HG02981 (cell line): ENCODE results near the gene NFKBIE.

Experiments
- ATAC-seq: cut with Tn5 transposase; IDR thresholded peaks from one replicate; pipeline ENCODE4 v1.9.1; 2021; ENCODE audit warnings: mild to moderate bottlenecking, moderate library complexity; ENCODE audit not compliant: unreplicated experiment

The NFKBIE gene

GRCh38 chr6:44275271-44275748 is 10.0 kb upstream of the NFKBIE start:
- no peak for ATAC-seq

- ATAC-seq = no peak
Observed at GRCh38 chr6:44273617-44274016, 8.3 kb upstream of the NFKBIE start.

GRCh38 chr6:44272999-44273566 is 7.7 kb upstream of the NFKBIE start:
- no peak for ATAC-seq

- no peak for ATAC-seq
Observed at GRCh38 chr6:44272529-44272928, 7.2 kb upstream of the NFKBIE start.

- ATAC-seq = no peak
Observed at GRCh38 chr6:44271914-44272313, 6.6 kb upstream of the NFKBIE start.

- ATAC-seq = no peak
Observed at GRCh38 chr6:44271406-44271723, 6.0 kb upstream of the NFKBIE start.

GRCh38 chr6:44270526-44271405 is 5.4 kb upstream of the NFKBIE start:
- ATAC-seq = no peak

- no peak for ATAC-seq
Observed at GRCh38 chr6:44269921-44270525, 4.7 kb upstream of the NFKBIE start, which contains the start of gene TMEM151B. TMEM151B (plus strand) TSS chr6:44270450; CDS start chr6:44270743, 293 bp downstream.

GRCh38 chr6:44269178-44269920 is 4.0 kb upstream of the NFKBIE start:
- no peak for ATAC-seq

GRCh38 chr6:44268095-44268628 is 2.8 kb upstream of the NFKBIE start:
- ATAC-seq = no peak

GRCh38 chr6:44267252-44267651 is 1.9 kb upstream of the NFKBIE start:
- no peak for ATAC-seq

- ATAC-seq = peak; percentile 33
Observed at GRCh38 chr6:44266347-44266746, 996 bp upstream of the NFKBIE start.

- no peak for ATAC-seq
Observed at GRCh38 chr6:44265722-44266233, 427 bp upstream of the NFKBIE start.

- ATAC-seq = peak; percentile 35
Observed at GRCh38 chr6:44264154-44265006, 971 bp downstream of the NFKBIE start.

GRCh38 chr6:44263354-44264100 is 1.8 kb downstream of the NFKBIE start:
- ATAC-seq = no peak

GRCh38 chr6:44262467-44263353 is 2.6 kb downstream of the NFKBIE start:
- ATAC-seq = no peak

- ATAC-seq = no peak
Observed at GRCh38 chr6:44261581-44261980, 3.8 kb downstream of the NFKBIE start.
